ENCODE data around the gene GNAO1.
A peak's percentile ranks its signal among the peaks of the same experiment; 100 is the strongest.

Gene GNAO1

DNA sequence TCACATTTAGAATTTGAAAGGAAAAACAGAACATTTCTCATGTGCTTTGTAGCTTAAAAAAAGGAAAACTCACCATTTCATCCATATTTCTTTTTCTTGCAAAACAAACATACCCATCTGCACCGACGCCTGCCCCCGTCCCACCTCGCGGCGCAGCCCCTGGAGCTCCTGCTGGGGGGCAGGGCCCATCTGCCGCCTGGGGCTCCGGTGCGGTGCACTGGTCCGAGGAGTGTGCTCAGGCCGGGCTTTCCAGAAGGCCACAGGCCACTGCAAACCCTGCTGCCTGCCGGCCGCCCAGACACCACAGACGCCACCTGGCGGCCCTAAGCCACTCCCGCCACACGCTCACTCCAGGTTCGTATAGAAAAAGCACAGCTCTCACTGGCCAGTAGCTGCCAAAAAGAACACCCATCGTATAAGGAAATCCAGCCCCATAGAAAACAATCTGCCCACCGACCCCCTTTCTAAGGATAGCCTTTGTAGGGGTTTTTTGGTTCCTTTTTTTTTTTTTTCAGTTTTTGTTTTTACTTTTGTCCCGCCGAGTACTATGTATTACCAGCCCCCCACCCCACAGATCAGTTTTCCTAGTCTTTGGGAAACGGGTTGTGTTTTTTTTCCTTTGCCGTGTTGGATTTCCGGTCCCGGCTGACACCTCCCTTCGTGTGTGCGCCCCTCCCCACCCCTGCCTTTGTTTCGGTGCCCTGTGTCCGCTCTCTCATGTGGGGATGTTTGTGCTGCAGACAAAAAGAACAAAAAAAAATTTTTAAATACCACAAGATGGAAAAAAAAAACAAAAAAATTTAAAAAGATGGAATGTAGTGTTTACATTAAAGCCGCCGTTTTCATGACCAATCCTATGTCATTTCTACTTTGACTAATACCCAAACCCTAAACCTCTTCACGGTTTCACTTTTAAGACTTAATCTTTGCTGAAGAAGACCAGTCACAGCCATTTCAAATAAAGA, 165.3 kb downstream of the GNAO1 start:
- TF ChIP-seq, protein P1, sequence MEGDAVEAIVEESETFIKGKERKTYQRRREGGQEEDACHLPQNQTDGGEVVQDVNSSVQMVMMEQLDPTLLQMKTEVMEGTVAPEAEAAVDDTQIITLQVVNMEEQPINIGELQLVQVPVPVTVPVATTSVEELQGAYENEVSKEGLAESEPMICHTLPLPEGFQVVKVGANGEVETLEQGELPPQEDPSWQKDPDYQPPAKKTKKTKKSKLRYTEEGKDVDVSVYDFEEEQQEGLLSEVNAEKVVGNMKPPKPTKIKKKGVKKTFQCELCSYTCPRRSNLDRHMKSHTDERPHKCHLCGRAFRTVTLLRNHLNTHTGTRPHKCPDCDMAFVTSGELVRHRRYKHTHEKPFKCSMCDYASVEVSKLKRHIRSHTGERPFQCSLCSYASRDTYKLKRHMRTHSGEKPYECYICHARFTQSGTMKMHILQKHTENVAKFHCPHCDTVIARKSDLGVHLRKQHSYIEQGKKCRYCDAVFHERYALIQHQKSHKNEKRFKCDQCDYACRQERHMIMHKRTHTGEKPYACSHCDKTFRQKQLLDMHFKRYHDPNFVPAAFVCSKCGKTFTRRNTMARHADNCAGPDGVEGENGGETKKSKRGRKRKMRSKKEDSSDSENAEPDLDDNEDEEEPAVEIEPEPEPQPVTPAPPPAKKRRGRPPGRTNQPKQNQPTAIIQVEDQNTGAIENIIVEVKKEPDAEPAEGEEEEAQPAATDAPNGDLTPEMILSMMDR (IDR thresholded peaks at IDR 0.05; ENCODE audit: unreplicated experiment in 3 of 3): peak; percentile 87 to 88 (median 88)
- peak overlapping the region; percentile 89 to 98 (median 97) for H3K27ac Mint-ChIP-seq
- peaks cover 8% of the 10 kb centered on the region for H3K36me3 Mint-ChIP-seq (ENCODE audit: low read depth)
- H3K27me3 Mint-ChIP-seq (ENCODE audit: low read depth): no peaks in the 10 kb centered on the region
- peak overlapping the region; percentile 77 to 89 (median 83) for H3K4me3 Mint-ChIP-seq
- H3K9me3 Mint-ChIP-seq: no peaks in the 10 kb centered on the region
- peaks cover 37% of the 10 kb centered on the region for H3K4me1 Mint-ChIP-seq

DNA sequence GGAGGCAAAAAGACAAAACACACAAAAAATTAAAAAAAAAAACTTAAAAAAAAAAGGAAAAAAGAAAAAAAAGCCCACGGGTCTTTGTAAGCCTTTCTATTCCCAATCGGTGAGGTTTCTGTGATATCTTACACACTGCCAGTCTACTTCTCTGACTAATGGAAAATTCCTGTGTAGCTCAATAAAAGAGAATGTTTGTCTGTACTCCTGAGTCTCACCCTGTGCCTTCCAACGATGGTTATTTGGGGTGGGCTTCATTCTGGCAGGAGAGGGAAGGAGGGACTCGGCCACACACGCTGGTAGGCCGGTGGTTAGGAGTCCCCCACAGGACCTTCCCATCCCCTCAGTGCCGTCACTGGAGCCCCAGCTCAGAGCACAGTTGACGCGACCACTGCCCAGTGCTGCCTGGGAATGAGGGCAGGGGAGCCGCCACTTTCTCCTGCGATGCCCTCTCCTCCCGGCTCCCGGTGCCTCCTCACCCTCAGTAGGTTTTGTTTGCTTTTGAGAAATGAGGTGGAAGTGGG, 166.0 kb downstream of the GNAO1 start:
- Mint-ChIP-seq H3K27ac (peak overlapping the region; percentile 89 to 98 (median 97)), H3K4me3 (peak overlapping the region; percentile 56 to 89 (median 77)), H3K9me3 (no peaks in the 10 kb centered on the region), H3K36me3 (ENCODE audit: low read depth) (peaks cover 13% of the 10 kb centered on the region), H3K27me3 (ENCODE audit: low read depth) (no peaks in the 10 kb centered on the region), H3K4me1 (peaks cover 37% of the 10 kb centered on the region)
- TF ChIP-seq, protein P1 (IDR thresholded peaks at IDR 0.05; ENCODE audit: unreplicated experiment in 3 of 3): no peak

DNA sequence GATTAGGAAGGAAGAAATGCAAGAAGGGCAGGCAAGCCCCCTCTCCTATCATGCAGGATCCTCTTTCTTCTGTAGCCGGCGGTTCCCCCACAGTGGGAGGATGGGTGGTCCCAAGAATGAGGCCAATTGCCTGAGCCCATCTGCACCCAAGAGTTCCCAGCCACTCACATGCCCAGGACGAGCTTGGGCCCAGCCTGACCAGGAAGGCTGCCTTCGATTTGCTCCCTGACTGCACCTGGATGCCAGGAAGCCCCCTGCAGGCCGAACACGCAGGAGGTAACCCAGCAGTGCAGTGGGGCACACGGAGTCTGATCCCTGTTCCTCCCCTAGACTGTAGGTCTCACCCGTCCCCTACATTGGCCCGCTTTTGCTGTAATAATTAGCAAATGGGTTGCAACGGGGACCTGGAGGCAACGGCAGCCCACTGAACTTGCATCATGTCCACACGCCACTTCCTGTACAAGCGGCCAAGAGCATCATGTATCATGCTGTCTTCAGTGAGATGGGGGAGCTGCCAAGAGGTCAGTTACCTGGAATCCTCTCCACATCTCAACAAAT, 166.6 kb downstream of the GNAO1 start:
- TF ChIP-seq, protein P1 (IDR thresholded peaks at IDR 0.05; ENCODE audit: unreplicated experiment in 3 of 3): no peak
- Mint-ChIP-seq H3K4me3 (peak overlapping the region; percentile 56 to 89 (median 72)), H3K4me1 (peaks cover 37% of the 10 kb centered on the region), H3K9me3 (no peaks in the 10 kb centered on the region), H3K27ac (peak overlapping the region; percentile 89 to 98 (median 97)), H3K36me3 (ENCODE audit: low read depth) (peaks cover 19% of the 10 kb centered on the region), H3K27me3 (ENCODE audit: low read depth) (no peaks in the 10 kb centered on the region)

DNA sequence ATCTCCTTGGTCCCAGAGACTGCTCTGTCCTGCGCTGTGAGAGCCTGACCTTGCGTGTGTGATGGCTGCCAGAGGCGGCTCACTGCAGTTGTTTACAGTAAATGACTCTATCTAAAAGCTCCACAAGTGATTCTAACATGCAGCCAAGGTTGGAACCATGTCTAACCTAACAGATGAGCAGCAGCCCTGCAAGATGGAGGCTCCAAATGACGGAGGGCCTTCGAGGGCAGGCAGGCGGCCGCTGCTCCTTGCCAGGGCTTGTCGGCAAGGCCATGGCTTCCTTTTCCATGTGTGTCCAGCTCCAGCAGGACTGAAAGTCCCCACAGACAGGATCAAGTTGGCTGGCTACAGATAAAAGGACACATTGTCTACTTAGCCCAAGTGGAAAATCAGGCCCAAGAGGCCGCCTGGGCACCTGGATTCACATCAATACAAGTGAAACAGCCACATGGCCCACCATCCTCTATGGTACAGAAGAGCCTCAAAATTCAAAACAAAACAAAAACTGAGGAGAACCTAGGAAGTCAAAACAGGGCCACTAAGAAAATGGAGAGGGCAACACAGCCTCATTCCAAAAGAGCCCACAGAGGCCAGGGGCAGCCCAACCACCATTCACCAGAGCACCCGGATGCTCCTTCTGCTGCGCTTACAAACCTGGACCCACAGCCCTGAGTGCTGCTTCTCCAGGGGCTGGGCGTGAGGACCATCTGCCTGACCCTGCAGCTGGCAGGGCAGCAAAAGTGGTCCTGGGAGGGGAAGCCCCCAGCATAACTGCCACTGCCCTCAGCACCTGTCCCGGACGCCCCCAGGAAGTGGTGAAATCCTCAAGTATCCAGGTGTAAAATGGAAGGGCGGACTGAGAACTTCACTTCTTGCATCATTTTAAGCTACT, 169.1 kb downstream of the GNAO1 start:
- Mint-ChIP-seq H3K36me3 (ENCODE audit: low read depth) (peaks cover 42% of the 10 kb centered on the region), H3K9me3 (no peaks in the 10 kb centered on the region), H3K27me3 (ENCODE audit: low read depth) (peaks cover 4% of the 10 kb centered on the region), H3K4me3 (no peak overlapping the region), H3K27ac (peak overlapping the region in 1 of 3 experiments; percentile 14), H3K4me1 (peaks cover 37% of the 10 kb centered on the region)
- TF ChIP-seq, protein P1 (IDR thresholded peaks at IDR 0.05; ENCODE audit: unreplicated experiment in 3 of 3): no peak

DNA sequence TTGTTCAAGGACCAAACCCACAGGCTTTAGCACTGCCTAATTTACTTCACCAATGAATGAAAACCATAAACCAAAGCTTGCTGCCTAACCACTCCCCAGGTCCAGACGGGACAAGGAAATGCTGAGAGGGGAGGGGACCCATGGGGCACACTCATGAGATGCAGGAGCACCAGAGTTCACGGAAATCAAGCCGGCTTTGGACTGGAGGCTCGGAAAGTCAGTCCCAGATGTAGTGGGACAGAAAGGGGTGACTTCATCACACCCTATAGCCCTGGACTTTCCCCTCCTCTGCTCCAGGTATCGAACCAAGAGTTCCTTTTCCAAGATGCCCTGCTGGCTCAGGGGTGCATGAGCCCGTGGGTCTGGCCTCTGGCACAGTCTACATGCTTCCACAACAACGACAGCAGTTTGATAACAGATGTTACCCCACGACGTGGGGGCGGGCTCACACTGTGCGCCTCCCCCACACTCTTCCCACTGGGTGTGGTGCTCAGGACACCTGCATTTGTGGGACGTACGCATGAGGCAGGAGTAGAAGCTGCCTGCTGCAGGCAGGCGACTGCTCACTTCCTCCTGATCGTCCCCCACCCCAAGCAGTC, 170.9 kb downstream of the GNAO1 start:
- H3K27me3 Mint-ChIP-seq (ENCODE audit: low read depth): peaks cover 4% of the 10 kb centered on the region
- peaks cover 23% of the 10 kb centered on the region for H3K4me1 Mint-ChIP-seq
- no peak overlapping the region for H3K27ac Mint-ChIP-seq
- H3K36me3 Mint-ChIP-seq (ENCODE audit: low read depth): peaks cover 46% of the 10 kb centered on the region
- no peak overlapping the region for H3K4me3 Mint-ChIP-seq
- TF ChIP-seq, protein P1 (IDR thresholded peaks at IDR 0.05; ENCODE audit: unreplicated experiment in 3 of 3): no peak
- no peaks in the 10 kb centered on the region for H3K9me3 Mint-ChIP-seq
